Body of pancreas (tissue), 4 donors: Measurements from ENCODE around the gene HERPUD1. TPM values are rescaled to one million over a fixed set of nuclear protein-coding genes. Genes with fewer than 3 reads are reported as not detected.
A peak's percentile ranks its signal among the peaks of the same experiment; 100 is the strongest.

Experiments used
- ATAC-seq: fragments of 150-250 bp; one replicate; pipeline ENCODE4 v1.9.1; 2016
- DNase-seq, 4 donors: peaks; one replicate each; pipeline ENCODE4 v3.0.0-alpha.2; 2019
- H3K27ac ChIP-seq, 4 donors: fragments of 200-600 bp; sonication (generic); 1 replicate in 3 of 4; 2 replicates in 1 of 4; pipeline versions ENCODE4 v1.5.1 to v1.6.1; 2016 to 2019; ENCODE audit warnings: mild to moderate bottlenecking in 1 of 4, mixed read lengths in 1 of 4, moderate library complexity in 1 of 4
- H3K27me3 ChIP-seq, 2 donors: fragments of 200-600 bp; sonication (generic); one replicate each; pipeline ENCODE4 v1.6.0; 2016; ENCODE audit warnings: mild to moderate bottlenecking in 1 of 2
- H3K36me3 ChIP-seq, 2 donors: fragments of 200-600 bp; sonication (generic); replicated peaks in 1 of 2; 2 replicates each; pipeline ENCODE4 v1.5.1; 2016; ENCODE audit warnings: low read depth in 2 of 2; ENCODE audit not compliant: insufficient read depth in 1 of 2
- H3K4me1 ChIP-seq: fragments of 200-600 bp; sonication (generic); one replicate; pipeline ENCODE4 v1.6.0; 2016
- H3K4me3 ChIP-seq, 2 donors: fragments of 200-600 bp; sonication (generic); 1 replicate in 1 of 2; 2 replicates in 1 of 2; pipeline ENCODE4 v1.5.1; 2016 to 2019
- H3K9me3 ChIP-seq, 3 donors: fragments of 200-600 bp; sonication (generic); 1 replicate in 2 of 3; 2 replicates in 1 of 3; pipeline ENCODE4 v1.5.1; 2016
- CTCF ChIP-seq, 7 experiments: fragments of 450-650 bp in 4 of 7; fragments of 200-600 bp in 3 of 7; sonication (generic) in 3 of 7; IDR thresholded peaks; one replicate each; pipeline ENCODE4 v1.5.1; 2016 to 2019; ENCODE audit warnings: antibody characterized with exemption in 7 of 7
- POLR2A ChIP-seq, 3 donors: fragments of 450-650 bp; IDR thresholded peaks; one replicate each; pipeline ENCODE4 v1.6.1; 2016; ENCODE audit warnings: antibody characterized with exemption in 3 of 3, mild to moderate bottlenecking in 2 of 3
- WGBS, 2 donors: methylation state at CpG; one replicate each; pipeline ENCODE4 v1.1.5; 2017; 5-methylcytosine and 5-hydroxymethylcytosine counted together
- intact Hi-C: fragments of 100-400 bp; cut with DNase I; formaldehyde crosslinking; loops from one replicate; pipeline ENCODE4 v1.15.1; 2023
- total RNA-seq, 2 donors: library from RNA; depleted of rRNA; stranded (reverse); fragments of >200 nt; gene quantifications; one replicate each; pipeline ENCODE4 v1.1.0, GENCODE V29; 2016

The HERPUD1 gene
- total RNA-seq, 2 donors from 2014 or later, result 211 to 293 TPM

GRCh38 chr16:56929639-56930038 is 2.3 kb upstream of the HERPUD1 start:
- Histone ChIP-seq H3K27me3 (no peaks in the 10 kb centered on the region), H3K27ac (peak overlapping the region in 3 of 4 donors; percentile 97 to 99 (median 99)), H3K4me3 (no peak overlapping the region), H3K4me1 (peaks cover 24% of the 10 kb centered on the region), H3K36me3 (no peaks in the 10 kb centered on the region), H3K9me3 (no peaks in the 10 kb centered on the region)
- TF ChIP-seq POLR2A (IDR thresholded peaks at IDR 0.05), result no peak
- TF ChIP-seq CTCF (IDR thresholded peaks at IDR 0.05), result no peak
- 97 to 98% methylated on average over 4 of the region's 4 CpGs for WGBS, 2 donors
- ATAC-seq, result no peak
- intact Hi-C loops, result no loop called here
- no peak for DNase-seq

DNA sequence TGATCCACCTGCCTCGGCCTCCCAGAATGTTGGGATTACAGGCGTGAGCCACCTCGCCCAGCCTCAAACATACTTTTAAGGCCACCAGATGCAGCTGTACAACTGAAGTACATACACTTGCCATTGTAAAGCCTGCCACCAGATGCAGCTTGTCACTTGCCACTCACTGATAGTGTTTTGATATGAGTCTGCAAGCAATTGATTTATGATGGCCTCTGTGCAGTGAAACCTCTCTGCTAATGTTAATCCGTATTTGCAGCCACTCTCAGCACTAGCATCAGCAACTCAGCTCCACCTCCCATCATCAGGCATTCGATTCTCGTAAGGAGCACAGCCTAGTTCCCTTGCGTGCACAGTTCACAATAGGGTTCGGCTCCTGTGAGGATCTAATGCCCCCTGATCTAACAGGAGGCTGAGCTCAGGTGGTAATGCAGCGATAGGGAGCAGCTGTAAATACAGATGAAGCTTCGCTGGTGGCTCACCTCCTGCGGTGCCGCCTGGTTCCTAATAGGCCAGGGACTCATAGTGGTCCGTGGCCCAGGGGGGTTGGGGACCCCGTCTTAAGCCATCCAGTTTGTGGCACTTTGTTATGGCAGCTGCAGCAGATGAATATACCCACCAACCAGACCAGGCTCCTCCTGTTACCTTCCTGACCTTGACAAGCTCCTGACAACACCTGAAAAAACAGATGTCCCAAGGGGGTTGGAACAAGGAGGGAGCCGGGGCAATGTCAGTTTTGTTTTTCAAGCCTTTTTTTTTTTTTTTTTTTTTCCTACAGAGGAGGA is 1.3 kb upstream of the HERPUD1 start:
- H3K4me1 ChIP-seq, result peaks cover 29% of the 10 kb centered on the region
- peak overlapping the region; percentile 81 to 99 (median 98) for H3K27ac ChIP-seq
- DNase-seq (peak; percentile 38 to 68 (median 60)), ATAC-seq (peak; percentile 1)
- H3K9me3 ChIP-seq, result no peaks in the 10 kb centered on the region
- no peaks in the 10 kb centered on the region for H3K27me3 ChIP-seq
- TF ChIP-seq POLR2A (IDR thresholded peaks at IDR 0.05) (peak in 2 of 3 donors; percentile 15 to 31), CTCF (IDR thresholded peaks at IDR 0.05) (no peak)
- no peaks in the 10 kb centered on the region for H3K36me3 ChIP-seq
- WGBS, 2 donors, result 17 to 53% methylated on average over 15 of the region's 15 CpGs
- H3K4me3 ChIP-seq, result no peak overlapping the region
- intact Hi-C loops, result no loop called here

DNA sequence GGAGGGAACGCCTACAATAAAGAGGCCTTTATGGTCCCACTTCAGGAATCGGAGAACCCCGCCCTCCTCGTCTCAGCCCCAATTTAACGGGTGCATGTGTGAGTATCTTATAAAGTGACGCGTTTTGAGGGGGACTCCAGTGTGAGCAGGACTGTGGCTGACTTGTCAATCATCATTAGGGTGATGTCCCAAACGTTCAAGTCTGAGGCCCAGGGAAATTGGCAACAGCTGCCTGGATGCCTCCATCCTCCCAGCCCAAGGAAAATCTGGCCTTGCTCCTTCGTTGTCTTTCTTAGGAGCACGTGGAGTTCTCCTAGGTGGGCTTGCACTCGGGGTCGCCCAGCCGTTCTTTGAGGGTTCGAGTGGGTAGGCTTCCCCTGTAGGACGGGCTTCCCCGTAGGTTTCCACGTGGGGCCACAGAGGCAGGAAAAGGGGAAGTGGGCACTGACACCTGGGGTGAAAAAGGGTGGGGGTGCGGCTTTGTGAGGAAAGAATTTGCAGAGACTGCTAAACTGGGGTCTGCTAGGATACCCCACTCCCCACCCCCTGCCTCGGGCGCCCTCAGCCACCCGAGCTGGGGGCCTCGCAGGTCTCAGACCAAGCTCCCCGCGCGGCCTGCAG is 561 bp upstream of the HERPUD1 start:
- ATAC-seq, result peak; percentile 0
- intact Hi-C loops, result no loop called here
- Histone ChIP-seq H3K4me3 (no peak overlapping the region), H3K9me3 (no peaks in the 10 kb centered on the region), H3K27ac (peak overlapping the region; percentile 97 to 99 (median 98)), H3K27me3 (no peaks in the 10 kb centered on the region), H3K36me3 (peaks cover 0 to 2% of the 10 kb centered on the region in 2 donors), H3K4me1 (peaks cover 34% of the 10 kb centered on the region)
- no peak for TF ChIP-seq CTCF (IDR thresholded peaks at IDR 0.05)
- TF ChIP-seq POLR2A (IDR thresholded peaks at IDR 0.05), result no peak
- DNase-seq, result peak in 1 of 4 donors; percentile 55
- 3 to 15% methylated on average over 16 to 24 of the region's 25 CpGs for WGBS, 2 donors

DNA sequence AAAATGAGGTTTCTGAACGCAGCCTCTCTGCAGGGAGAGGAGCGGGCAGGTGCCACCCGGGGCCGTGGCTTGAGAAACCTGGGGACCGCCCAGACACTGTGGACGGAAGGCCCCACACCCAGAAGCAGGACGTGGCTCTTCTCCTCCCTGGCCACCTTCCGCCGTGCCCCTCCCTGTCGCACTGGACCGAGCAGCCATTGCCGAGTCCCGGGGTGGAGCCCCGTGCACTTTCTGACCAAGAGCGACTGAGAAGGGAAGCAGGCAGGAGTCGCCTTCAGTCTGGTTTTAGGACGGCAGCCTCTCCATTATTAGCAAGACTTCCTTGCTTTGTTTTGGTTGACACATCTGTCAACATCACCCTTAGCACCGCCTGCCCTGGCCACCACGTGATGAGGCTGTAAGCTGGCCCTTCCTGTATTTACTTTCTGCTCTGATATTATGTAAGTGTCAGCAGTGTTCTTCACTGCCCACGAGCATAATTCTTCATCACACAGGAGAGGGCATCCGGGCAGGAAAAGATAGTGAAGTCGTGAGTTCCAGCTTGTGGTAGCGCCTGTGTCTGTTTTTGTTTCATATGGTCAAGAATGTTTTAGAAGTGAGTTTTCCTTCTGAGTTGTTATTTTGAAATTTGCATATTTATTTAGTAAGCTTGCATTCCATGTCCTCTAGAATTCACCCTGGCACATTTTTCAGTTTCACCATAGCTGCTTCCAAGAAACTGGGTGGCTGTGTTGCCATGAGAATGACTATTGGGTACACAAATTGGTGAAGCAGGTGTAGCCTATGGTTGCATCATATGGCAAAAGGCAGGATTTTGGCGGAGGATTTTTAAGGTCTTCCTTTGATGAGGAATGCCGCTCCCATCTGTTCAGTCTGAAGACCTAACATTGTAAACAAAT is 1.0 kb downstream of the HERPUD1 start:
- Histone ChIP-seq H3K27ac (peak overlapping the region; percentile 97 to 99 (median 98)), H3K4me1 (peaks cover 46% of the 10 kb centered on the region), H3K27me3 (no peaks in the 10 kb centered on the region), H3K9me3 (no peaks in the 10 kb centered on the region), H3K4me3 (peak overlapping the region; percentile 76 to 95), H3K36me3 (peaks cover 5% of the 10 kb centered on the region in 2 donors)
- WGBS, 2 donors, result 1% methylated on average over 8 to 25 of the region's 25 CpGs
- TF ChIP-seq POLR2A (IDR thresholded peaks at IDR 0.05) (peak; percentile 76 to 89 (median 89)), CTCF (IDR thresholded peaks at IDR 0.05) (no peak)
- peak; percentile 55 for ATAC-seq
- peak; percentile 78 to 92 (median 86) for DNase-seq
- intact Hi-C loops, result no loop called here
